ENCODE results near the gene KIF18A. TPM values are rescaled to one million over a fixed set of nuclear protein-coding genes. Genes with fewer than 3 reads are reported as not detected.

KIF18A gene
- total and polyA plus RNA-seq, 2 of the 8 experiments (the other 6 are each of a cell fraction or from before 2014, with no cell fraction given): 4.0 to 23.3 TPM

GRCh38 chr11:28132548-28132947, 24.6 kb upstream of the KIF18A start (continued):
- TF ChIP-seq CHD7 (IDR thresholded peaks at IDR 0.05; ENCODE audit: insufficient replicate concordance, low read length): no peak
- no peak for TF ChIP-seq RBBP5 (IDR thresholded peaks at IDR 0.05; ENCODE audit: borderline replicate concordance, low read depth, low read length)
- no peak for TF ChIP-seq CEBPB (IDR thresholded peaks at IDR 0.05; ENCODE audit: low read depth, low read length)
- no peak for TF ChIP-seq TBP (IDR thresholded peaks at IDR 0.05; ENCODE audit: low read depth, low read length)
- no peak for TF ChIP-seq RNF2 (IDR thresholded peaks at IDR 0.05; ENCODE audit: borderline replicate concordance, low read depth, low read length, missing control alignments, poor library complexity, severe bottlenecking)
- TF ChIP-seq JUND (IDR thresholded peaks at IDR 0.05; ENCODE audit: low read length): no peak
- TF ChIP-seq E2F6 (IDR thresholded peaks at IDR 0.05): no peak
- no peak for TF ChIP-seq EP300 (IDR thresholded peaks at IDR 0.05; ENCODE audit: borderline replicate concordance in 1 of 2, low read depth in 2 of 2, low read length in 2 of 2)
- no peak for TF ChIP-seq KDM5A (IDR thresholded peaks at IDR 0.05; ENCODE audit: low read length)
